Measurements from ENCODE around the gene SHMT2. TPM values are rescaled to one million over a fixed set of nuclear protein-coding genes. Genes with fewer than 3 reads are reported as not detected.

SHMT2 gene
- total RNA-seq, 1 experiment from 2014 or later: 210 TPM

- H2AFZ ChIP-seq (ENCODE audit: low read length): peak overlapping the region; percentile 79
- H3K4me3 ChIP-seq (ENCODE audit: low read length): peak overlapping the region; percentile 70
- H3K9me2 ChIP-seq (replicated peaks; ENCODE audit: low read length): no peaks in the 10 kb centered on the region
- H3K4me1 ChIP-seq (ENCODE audit: insufficient read depth, low read length): peaks cover 33% of the 10 kb centered on the region
- intact Hi-C loops (cut with micrococcal nuclease): loop anchor here (1.0 kb wide), 1 partner anchor 26 kb away; no protein-coding TSS in a partner anchor
- H3K27ac ChIP-seq (ENCODE audit: low read length): no peak overlapping the region
- no peaks in the 10 kb centered on the region for H3K9me3 ChIP-seq (ENCODE audit: low read length)
- H3F3A ChIP-seq (ENCODE audit: low read length, unreplicated experiment): no peaks in the 10 kb centered on the region
- H3K79me2 ChIP-seq (ENCODE audit: low read length): no peaks in the 10 kb centered on the region
- DNase-seq (no peak), ATAC-seq (peak; percentile 0; the same call in 1 of the 2 replicates)
- ChIA-PET CTCF (interaction anchor here (0.6 to 1.9 kb wide), 4 partner anchors 10 to 112 kb away, joined by 5 to 11 read pairs (median 8); partner anchors contain the start of genes LRP1 and SHMT2), POLR2A (ENCODE audit: unreplicated experiment) (no interaction called here)
- no peak for TF ChIP-seq CTCF (conservative IDR thresholded peaks at IDR 0.05; ENCODE audit: low read depth, low read length)
- TF ChIP-seq EZH2 (IDR thresholded peaks at IDR 0.05; ENCODE audit: low read length, unreplicated experiment): no peak
- TF ChIP-seq EZH2phosphoT487 (IDR thresholded peaks at IDR 0.05; ENCODE audit: borderline replicate concordance, low read length): no peak
- H3K4me2 ChIP-seq (ENCODE audit: low read length): peak overlapping the region; percentile 98
- H3K9ac ChIP-seq (ENCODE audit: low read length): peak overlapping the region; percentile 31; the same call in 1 of the 2 replicates
- BruUV-seq (replicated peaks): TSS peak; percentile 25
- H4K20me1 ChIP-seq (ENCODE audit: low read length): no peaks in the 10 kb centered on the region
- H3K27me3 ChIP-seq (ENCODE audit: low read length): peaks cover 16% of the 10 kb centered on the region
- H3K36me3 ChIP-seq (ENCODE audit: low read depth, low read length): no peaks in the 10 kb centered on the region; the same call in 1 of the 2 replicates
These were observed 10.1 kb downstream of the SHMT2 start for GRCh38 chr12:57239587-57240065.

GRCh38 chr12:57240066-57240921, 10.8 kb downstream of the SHMT2 start:
- Histone ChIP-seq H3F3A (ENCODE audit: low read length, unreplicated experiment) (no peaks in the 10 kb centered on the region), H3K27ac (ENCODE audit: low read length) (no peak overlapping the region), H3K9ac (ENCODE audit: low read length) (peak overlapping the region; percentile 31; the same call in 1 of the 2 replicates), H3K27me3 (ENCODE audit: low read length) (peaks cover 16% of the 10 kb centered on the region), H3K79me2 (ENCODE audit: low read length) (no peaks in the 10 kb centered on the region), H3K4me3 (ENCODE audit: low read length) (peak overlapping the region; percentile 70), H3K36me3 (ENCODE audit: low read depth, low read length) (no peaks in the 10 kb centered on the region), H4K20me1 (ENCODE audit: low read length) (no peaks in the 10 kb centered on the region), H3K9me2 (replicated peaks; ENCODE audit: low read length) (no peaks in the 10 kb centered on the region), H3K4me2 (ENCODE audit: low read length) (peak overlapping the region; percentile 98), H3K4me1 (ENCODE audit: insufficient read depth, low read length) (peaks cover 33% of the 10 kb centered on the region), H3K9me3 (ENCODE audit: low read length) (no peaks in the 10 kb centered on the region), H2AFZ (ENCODE audit: low read length) (peak overlapping the region; percentile 79)
- ChIA-PET POLR2A (ENCODE audit: unreplicated experiment) (interaction anchor here (0.6 to 1.0 kb wide), 2 partner anchors 10 to 116 kb away, joined by 3 to 4 read pairs; no protein-coding TSS in a partner anchor), CTCF (interaction anchor here (0.9 to 1.3 kb wide), 2 partner anchors 11 to 27 kb away, joined by 3 to 10 read pairs; partner anchors contain the start of gene SHMT2)
- DNase-seq: peak; percentile 55
- 0 out of 2 replicates have a peak, but pooled peaks have one; percentile 18 for TF ChIP-seq CTCF (conservative IDR thresholded peaks at IDR 0.05; ENCODE audit: low read depth, low read length)
- TF ChIP-seq EZH2phosphoT487 (IDR thresholded peaks at IDR 0.05; ENCODE audit: borderline replicate concordance, low read length): no peak
- BruUV-seq (replicated peaks): TSS peak; percentile 88
- intact Hi-C loops (cut with micrococcal nuclease): no loop called here
- ATAC-seq: peak; percentile 15
